Muscle of arm (tissue), 12 donors: ENCODE results near the gene KIF21A. TPM values are rescaled to one million over a fixed set of nuclear protein-coding genes. Genes with fewer than 3 reads are reported as not detected.
"Not testable (repeated sequence)": the region's sequence is repeated elsewhere in the genome, so short reads cannot be mapped to it uniquely, and the experiment has no call there.

Source experiments
- DNase-seq: peaks from one replicate; pipeline ENCODE4 v3.0.0-alpha.2; 2013
- polyA plus RNA-seq, 12 donors: library from polyadenylated mRNA; unstranded; fragments of 120-200 nt; gene quantifications; one replicate each; pipeline ENCODE4 v1.2.1, GENCODE V29; 2013; ENCODE audit not compliant: insufficient read length in 12 of 12

KIF21A gene
- polyA plus RNA-seq, 12 donors, result 4.2 to 11.3 (median 7.2) TPM; not detected in 1

- no peak for DNase-seq
Observed at GRCh38 chr12:39348941-39349626, 93.8 kb downstream of the KIF21A start.

- no peak for DNase-seq
Observed at GRCh38 chr12:39348523-39348922, 94.4 kb downstream of the KIF21A start.

- no peak for DNase-seq
Observed at GRCh38 chr12:39344926-39345325, 98.0 kb downstream of the KIF21A start.

- DNase-seq, result no peak
Observed at GRCh38 chr12:39343665-39344064, 99.3 kb downstream of the KIF21A start.

- no peak for DNase-seq
Observed at GRCh38 chr12:39341761-39342160, 101.2 kb downstream of the KIF21A start.

- DNase-seq, result no peak
Observed at GRCh38 chr12:39341179-39341578, 101.7 kb downstream of the KIF21A start.

- peak; percentile 0 for DNase-seq
Observed at GRCh38 chr12:39332661-39333175, 110.2 kb downstream of the KIF21A start.

GRCh38 chr12:39331539-39332261, 111.2 kb downstream of the KIF21A start:
- DNase-seq, result no peak

- DNase-seq, result no peak
Observed at GRCh38 chr12:39329876-39330275, 113.0 kb downstream of the KIF21A start.

GRCh38 chr12:39329018-39329417, 113.9 kb downstream of the KIF21A start:
- DNase-seq, result no peak

GRCh38 chr12:39327965-39328364, 115.0 kb downstream of the KIF21A start:
- DNase-seq, result peak; percentile 1

- DNase-seq, result no peak
Observed at GRCh38 chr12:39327510-39327909, 115.4 kb downstream of the KIF21A start.

GRCh38 chr12:39319180-39319579, 123.7 kb downstream of the KIF21A start:
- DNase-seq, result no peak

- DNase-seq, result no peak
Observed at GRCh38 chr12:39314547-39314946, 128.4 kb downstream of the KIF21A start.

- DNase-seq, result no peak
Observed at GRCh38 chr12:39309516-39309915, 133.4 kb downstream of the KIF21A start.

GRCh38 chr12:39301422-39301821, 141.5 kb downstream of the KIF21A start:
- no peak for DNase-seq

- DNase-seq, result no peak
Observed at GRCh38 chr12:39300799-39301198, 142.1 kb downstream of the KIF21A start.

GRCh38 chr12:39297891-39298290, 145.0 kb downstream of the KIF21A start:
- no peak for DNase-seq

- DNase-seq, result no peak
Observed at GRCh38 chr12:39296496-39296895, 146.4 kb downstream of the KIF21A start.

GRCh38 chr12:39295593-39295992, 147.3 kb downstream of the KIF21A start:
- DNase-seq, result not testable (repeated sequence)

- no peak for DNase-seq
Observed at GRCh38 chr12:39294715-39295114, 148.2 kb downstream of the KIF21A start.

- DNase-seq, result no peak
Observed at GRCh38 chr12:39292125-39292630, 150.7 kb downstream of the KIF21A start.

- no peak for DNase-seq
Observed at GRCh38 chr12:39287817-39288216, 155.1 kb downstream of the KIF21A start.
